Skin of body (tissue), 2 donors: Measurements from ENCODE around the gene ZDHHC15. TPM values are rescaled to one million over a fixed set of nuclear protein-coding genes. Genes with fewer than 3 reads are reported as not detected.
A peak's percentile ranks its signal among the peaks of the same experiment; 100 is the strongest.
"Not testable (repeated sequence)": the region's sequence is repeated elsewhere in the genome, so short reads cannot be mapped to it uniquely, and the experiment has no call there.

Experiments
- DNase-seq: peaks from one replicate; lab custom pipeline; 2025; lab: John Stamatoyannopoulos, UW
- total RNA-seq: library from RNA; depleted of rRNA; stranded (reverse); fragments of >200 nt; gene quantifications from one replicate; pipeline ENCODE4 v1.2.3, GENCODE V29; 2014

Gene ZDHHC15
- total RNA-seq = 3.0 TPM

DNA sequence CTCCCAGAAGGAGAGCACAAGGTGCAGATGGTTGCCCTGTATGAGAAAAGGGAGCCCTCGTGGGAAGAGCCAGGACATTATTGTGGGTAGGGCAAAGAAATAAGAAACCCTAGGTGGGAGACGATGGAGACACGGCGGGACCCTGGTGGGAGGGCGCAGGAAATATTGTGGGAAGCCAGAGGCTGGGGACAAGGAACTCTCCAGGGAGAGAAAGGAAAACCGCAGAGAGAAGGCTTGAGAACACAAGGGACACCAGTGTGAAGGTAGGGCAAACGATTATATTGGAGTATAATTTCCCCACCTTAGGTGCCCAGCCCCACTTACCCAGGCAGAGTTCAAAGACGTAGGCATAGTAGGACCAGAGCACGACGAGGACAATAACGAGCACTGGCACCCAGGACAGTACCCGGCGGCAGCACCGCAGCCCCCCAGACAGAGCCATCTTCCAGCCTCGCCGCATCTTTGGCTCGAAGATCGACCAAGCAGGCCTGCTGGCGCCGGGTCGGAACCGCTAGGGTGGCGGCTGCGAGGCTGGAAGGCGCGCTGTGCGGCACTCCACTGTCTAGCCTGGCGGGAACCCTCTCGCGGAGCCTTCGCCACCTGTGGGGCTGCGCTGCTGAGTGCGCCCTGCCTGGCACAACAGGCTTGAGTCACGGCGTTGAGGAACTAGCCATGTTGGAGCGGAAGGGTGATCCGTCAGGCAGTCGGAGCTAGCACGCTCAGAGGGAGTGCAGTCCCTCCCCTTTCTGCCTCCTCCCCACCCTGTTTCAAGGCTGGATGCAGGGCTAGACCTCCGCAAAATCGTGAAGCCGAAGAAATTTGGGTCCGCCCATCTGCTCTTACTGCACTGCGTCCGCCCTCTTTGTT lies at the start of gene ZDHHC15:
Gene ZDHHC15 (minus strand): TSS at position 473 of the 867 bp plus-strand sequence. CDS start 13 bp downstream, at position 460.
- DNase-seq = peak; percentile 76

DNA sequence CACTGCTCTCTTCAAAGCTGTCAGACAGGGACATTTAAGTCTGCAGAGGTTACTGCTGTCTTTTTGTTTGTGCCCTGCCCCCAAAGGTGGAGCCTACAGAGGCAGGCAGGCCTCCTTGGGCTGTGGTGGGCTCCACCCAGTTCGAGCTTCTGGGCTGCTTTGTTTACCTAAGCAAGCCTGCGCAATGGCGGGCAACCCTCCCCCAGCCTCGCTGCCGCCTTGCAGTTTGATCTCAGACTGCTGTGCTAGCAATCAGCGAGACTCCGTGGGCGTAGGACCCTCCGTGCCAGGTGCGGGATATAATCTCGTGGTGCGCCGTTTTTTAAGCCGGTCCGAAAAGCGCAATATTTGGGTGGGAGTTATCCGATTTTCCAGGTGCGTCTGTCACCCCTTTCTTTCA lies 37.7 kb upstream of the ZDHHC15 start:
- not testable (repeated sequence) for DNase-seq

DNA sequence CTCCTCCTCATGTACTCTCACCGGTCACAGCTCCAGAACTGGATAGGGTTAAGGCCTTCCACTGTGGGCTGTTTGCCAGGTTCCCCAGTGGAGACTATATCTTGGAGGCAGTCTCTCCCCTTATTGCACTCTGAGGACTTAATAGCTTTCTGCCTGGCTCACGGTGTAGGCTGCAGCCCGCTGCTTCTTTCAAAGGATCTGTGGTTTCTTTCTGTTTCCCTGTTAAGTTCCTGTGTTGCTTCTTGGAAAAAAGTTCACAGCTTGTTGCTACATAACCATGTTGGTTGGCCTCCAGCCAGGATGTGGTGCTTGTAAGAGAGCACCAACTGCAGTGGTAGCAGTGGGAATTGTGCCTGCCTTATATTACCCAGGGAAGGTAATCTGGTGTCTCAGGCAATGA lies 24.9 kb upstream of the ZDHHC15 start:
- DNase-seq = peak; percentile 1

- DNase-seq = peak; percentile 1
These were observed 24.1 kb upstream of the ZDHHC15 start for GRCh38 chrX:75546724-75547511.

- DNase-seq = no peak
These were observed 21.9 kb upstream of the ZDHHC15 start for GRCh38 chrX:75544786-75545185.

DNA sequence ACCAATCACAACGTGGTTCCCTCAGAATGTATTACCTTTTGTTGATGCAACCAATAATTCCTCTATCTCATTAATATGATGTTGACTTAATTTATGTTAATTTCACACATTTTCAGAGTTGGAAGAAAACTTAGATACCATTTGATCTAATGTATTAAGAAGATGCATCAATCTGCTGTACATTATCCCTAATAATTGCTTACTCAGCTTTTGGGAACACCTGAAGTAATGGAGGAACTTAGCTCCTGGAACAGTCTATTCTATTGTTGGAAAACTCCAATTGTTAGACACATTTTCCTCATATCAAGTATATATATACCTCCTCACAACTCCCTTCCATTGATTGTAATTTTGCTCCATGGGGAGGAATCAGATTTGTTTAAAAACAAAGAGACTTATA lies 38.9 kb downstream of the ZDHHC15 start:
- DNase-seq = no peak

GRCh38 chrX:75461780-75462179 lies 61.1 kb downstream of the ZDHHC15 start:
- not testable (repeated sequence) for DNase-seq

DNA sequence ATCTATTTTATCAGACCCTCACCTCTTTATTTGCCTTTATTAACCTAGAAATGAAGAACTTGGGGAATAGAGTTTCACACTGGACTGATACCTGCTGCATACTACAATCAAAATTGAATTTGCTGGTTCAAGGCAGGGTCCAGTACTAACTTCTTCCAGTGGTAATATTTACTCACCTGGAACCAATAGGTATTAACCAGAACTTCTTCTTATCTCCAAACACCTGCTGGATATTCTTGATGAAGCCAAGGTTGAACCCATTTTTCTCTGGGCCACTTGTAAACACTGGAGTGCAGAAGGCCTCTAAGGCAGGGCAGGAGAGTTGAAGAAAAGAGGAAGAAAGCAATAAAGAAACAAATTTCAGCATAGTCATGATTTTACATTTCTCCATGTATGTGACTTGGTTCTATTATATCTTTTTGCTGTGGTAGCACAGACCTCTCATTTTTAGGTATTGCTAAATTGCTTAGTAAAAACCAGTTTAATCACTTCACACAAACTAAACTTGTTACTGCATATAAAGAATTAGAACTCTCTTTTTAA lies 101.1 kb downstream of the ZDHHC15 start:
- no peak for DNase-seq

- DNase-seq = not testable (repeated sequence)
These were observed 115.7 kb downstream of the ZDHHC15 start for GRCh38 chrX:75407153-75407552.

- no peak for DNase-seq
These were observed 132.4 kb downstream of the ZDHHC15 start for GRCh38 chrX:75390470-75390869.

DNA sequence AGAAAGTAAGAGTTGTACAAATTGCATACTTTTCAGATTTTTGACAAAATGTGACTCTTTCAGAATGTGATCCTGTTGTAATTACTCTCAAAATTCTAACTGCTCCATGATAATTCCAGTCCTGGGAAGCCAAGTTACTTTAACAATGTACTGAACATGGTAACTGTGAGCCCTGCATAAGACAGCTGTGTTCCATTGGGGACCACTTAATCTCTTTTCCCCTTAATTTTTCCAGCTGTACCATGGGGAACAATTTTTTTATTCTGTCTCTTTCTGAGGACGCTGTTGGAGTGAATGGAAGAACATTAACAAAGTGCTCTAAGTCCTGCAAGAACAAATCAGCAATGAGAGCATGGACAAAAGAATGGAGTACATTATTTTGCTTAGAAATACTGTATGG lies 153.1 kb downstream of the ZDHHC15 start:
- DNase-seq = no peak

GRCh38 chrX:75366861-75367260 lies 156.0 kb downstream of the ZDHHC15 start:
- DNase-seq = no peak

DNA sequence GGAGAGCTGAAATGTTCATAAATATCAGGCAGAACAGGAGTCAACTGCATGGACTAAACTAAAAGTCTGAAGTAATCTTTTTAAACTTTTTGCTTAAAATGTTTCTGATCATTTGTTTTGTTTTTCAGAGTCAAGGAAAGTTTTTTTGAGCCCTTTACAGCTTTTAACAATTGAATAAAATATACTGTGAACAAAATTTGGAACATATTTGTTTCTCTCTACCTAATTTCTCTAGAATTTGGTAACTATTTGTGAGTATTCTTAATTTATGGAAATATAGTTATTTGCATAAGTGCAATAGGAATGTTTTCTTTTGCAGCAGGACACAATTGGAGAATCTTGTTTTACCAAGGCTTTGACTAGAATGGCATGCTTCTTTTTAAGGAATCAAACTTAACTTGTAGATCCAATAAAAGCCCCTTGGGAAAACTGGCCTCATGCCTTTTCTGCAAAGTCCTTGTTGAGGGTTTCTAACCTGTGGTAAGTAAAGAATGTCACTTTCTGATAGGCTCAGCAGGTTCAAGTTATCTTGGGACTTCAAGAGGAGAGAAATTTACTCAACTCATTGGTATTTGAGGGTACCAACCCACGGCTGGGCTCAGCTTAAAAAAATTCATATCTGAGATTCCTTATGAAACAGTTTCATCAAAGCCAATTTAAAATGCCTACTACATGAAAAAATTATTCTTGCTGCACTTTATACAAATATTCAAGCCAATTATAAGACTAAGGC lies 157.4 kb downstream of the ZDHHC15 start:
- no peak for DNase-seq

DNA sequence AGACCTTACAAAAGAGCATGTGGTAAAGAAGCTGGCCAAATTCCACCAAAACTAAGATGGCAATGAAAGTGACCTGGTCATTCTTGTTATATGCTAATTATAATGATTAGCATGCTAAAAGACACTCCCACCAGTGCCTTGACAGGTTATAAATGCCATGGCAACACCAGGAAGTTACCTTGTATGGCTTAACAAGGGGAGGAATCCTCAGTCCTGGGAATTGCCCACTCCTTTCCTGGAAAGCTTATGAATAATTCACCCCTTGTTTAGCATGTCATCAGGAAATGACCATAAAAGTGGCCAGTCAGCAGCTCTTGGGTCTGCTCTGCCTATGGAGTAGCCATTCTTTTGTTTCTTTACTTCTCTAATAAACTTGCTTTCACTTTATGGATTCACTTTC lies 161.0 kb downstream of the ZDHHC15 start:
- no peak for DNase-seq

DNA sequence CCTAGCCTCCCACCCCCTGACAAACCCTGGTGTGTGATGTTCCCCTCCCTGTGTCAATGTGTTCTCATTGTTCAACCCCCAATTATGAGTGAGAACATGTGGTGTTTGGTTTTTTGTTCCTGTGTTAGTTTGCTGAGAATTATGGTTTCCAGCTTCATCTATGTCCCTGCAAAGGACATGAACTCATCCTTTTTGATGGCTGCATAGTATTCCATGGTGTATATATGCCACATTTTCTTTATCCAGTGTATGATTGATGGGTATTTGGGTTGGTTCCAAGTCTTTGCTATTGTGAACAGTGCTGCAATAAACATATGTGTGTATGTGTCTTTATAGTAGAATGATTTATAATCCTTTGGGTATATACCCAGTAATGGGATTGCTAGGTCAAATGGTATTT lies 174.2 kb downstream of the ZDHHC15 start:
- not testable (repeated sequence) for DNase-seq

DNA sequence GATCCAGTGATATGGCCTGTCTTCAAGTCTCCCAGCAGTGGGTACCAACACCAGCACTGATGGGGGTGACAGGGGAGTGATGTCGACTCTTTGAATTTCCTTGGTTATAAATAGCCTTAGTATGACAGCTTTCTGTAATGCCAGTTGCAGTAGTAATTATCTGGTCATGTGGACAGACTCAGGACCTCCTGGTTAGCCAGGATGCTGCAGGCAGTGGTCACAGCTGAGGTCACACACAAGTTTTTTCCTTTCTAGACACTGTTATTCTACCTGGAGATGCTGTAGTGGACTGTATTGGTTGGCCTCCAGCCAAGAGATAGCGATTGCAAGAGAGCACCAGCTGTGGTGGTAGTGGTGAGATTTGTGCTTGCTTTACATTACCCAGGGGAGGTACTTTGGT lies 185.3 kb downstream of the ZDHHC15 start:
- DNase-seq = no peak

GRCh38 chrX:75335127-75335458 lies 187.7 kb downstream of the ZDHHC15 start:
- DNase-seq = no peak

GRCh38 chrX:75334407-75335126 lies 188.3 kb downstream of the ZDHHC15 start:
- not testable (repeated sequence) for DNase-seq

- DNase-seq = no peak
These were observed 195.2 kb downstream of the ZDHHC15 start for GRCh38 chrX:75327607-75328006.
